ENCODE results near the gene LGALS3BP.
A peak's percentile ranks its signal among the peaks of the same experiment; 100 is the strongest.

Gene LGALS3BP

GRCh38 chr17:78934681-78935418 is 44.9 kb downstream of the LGALS3BP start:
- no peak for DNase-seq

- peak; percentile 82 for DNase-seq
Measured at GRCh38 chr17:78933959-78934568, 45.7 kb downstream of the LGALS3BP start.

GRCh38 chr17:78933025-78933958 is 46.4 kb downstream of the LGALS3BP start:
- DNase-seq, result no peak

- DNase-seq, result no peak
Measured at GRCh38 chr17:78929908-78930775, 49.6 kb downstream of the LGALS3BP start.

DNA sequence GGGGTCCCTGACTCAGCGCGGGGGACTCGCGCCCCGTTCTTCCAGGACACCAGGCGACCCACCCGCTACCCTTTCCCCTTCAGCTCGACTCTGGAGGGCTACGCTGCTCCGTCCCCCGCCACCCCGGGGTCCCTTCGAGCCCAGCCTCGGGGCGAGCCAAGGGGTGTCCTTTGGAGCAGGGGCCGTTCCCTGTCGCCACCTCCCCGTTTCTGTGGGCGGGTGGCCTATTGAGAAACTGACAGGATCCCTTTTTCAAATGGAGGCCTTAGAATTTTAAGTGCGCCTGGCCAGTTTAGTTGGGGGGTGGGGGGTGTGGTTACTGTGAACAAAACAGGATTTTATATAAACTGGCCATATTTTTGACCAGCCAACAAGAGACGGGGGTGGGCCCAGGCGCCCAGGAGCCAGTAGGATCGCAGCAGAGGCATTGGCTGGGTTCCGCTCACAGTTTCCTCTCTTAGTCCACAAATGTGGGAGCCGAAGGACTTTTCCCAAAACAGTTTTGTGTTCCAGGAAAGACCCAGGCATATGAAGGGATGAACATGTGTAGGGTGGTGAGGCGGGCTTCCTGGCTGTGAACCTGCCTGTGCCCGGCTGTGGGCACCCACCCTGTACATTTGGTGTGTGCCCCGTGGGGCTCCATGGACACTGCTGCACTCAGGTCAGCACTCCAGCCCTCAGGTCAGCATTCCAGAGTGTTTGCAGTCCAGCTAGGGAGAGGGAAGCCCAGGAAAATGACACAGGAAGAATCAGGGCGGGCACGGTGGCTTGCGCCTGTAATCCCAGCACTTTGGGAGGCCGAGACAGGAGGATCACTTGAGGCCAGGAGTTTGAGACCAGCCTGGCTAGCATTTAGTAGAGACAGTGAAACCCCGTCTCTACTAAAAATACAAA is 53.8 kb downstream of the LGALS3BP start:
- DNase-seq, result peak; percentile 48

- DNase-seq, result peak; percentile 88
Measured at GRCh38 chr17:78925234-78925633, 54.5 kb downstream of the LGALS3BP start, which contains the start of gene TIMP2. TSS of gene TIMP2 (minus strand) at chr17:78925387. CDS start at chr17:78925088, 299 bp downstream.

DNA sequence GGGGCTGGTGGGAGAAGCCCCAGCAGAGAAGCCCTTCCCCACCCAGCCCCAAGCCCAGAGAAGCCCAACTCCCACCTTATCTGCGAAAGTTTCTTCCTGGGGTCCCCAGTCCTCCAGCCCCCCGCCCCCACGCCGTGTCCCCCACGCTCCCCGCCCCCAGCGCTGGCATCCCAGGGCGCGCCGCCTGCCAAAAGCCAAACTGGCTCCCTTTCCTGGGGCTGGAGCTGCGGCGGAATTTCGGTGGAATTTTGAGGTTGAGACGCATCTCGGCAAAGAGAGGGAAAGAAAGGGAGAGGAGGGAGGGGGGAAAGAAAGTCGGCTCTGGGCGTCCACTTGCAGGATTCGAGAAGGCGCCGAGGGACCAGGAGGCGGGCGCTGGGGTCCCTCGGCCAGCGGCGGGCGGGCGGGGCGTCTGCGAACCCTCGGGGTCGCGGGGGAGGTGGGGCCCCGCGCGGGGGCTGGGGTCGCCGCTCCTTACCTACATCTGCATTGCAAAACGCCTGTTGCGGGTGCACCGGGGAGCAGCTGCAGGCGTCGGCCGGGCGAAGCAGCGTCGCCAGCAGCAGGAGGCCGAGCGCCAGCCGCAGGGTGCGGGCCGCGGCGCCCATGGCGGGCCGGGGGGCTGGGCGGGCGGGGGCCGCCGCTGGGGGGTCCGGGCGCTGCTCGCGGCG is 55.1 kb downstream of the LGALS3BP start:
- no peak for DNase-seq

DNA sequence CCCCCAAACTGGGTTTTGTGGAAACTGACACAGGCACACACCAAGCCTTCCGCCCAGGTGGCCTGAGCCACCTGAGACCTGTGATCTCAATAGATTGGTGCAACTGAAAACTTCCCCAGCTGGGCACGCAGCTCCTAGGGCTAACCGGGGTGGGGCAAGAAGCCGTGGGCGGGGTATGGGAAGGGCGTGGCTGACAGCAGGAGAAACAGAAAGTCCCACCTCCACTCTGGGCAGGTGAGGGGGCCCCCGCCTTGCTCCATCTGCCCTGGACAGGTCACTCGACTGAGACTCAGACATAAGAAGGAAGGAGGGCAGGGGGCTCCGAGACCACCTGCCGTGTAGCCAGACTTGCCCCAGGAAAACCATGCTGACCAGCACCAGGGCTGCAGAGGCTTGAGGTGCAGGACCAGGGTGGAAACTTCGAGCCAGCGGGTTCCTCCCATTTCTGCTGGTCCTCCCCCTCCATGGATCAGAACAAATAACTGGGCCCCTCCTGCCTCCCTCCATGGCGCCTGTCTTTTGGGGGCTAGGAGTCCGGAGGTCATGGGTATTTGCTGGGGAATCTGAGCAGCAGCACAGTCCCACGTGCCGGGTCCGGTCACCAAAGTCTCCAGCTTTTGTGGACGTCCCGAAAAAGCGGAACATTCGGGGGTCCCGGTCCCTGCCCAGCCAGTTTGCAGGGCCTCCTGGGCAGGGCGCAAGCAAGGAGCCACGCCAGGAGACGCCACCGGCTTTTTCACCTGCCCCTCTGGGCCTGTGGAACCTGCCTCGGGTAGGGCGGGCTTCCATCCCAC is 55.9 kb downstream of the LGALS3BP start:
- DNase-seq, result peak; percentile 23

- no peak for DNase-seq
Measured at GRCh38 chr17:78922816-78923498, 56.8 kb downstream of the LGALS3BP start.

- DNase-seq, result peak; percentile 78
Measured at GRCh38 chr17:78921437-78921971, 58.2 kb downstream of the LGALS3BP start.
